NCI-H69 (cell line): ENCODE results near the gene SPATA3.

ENCODE experiments used
- DNase-seq: peaks from one replicate; lab custom pipeline; 2025; lab: John Stamatoyannopoulos, UW

SPATA3 gene

GRCh38 chr2:231050018-231050901 lies 54.3 kb downstream of the SPATA3 start:
- DNase-seq: peak; percentile 25

- DNase-seq: no peak
These were observed 55.2 kb downstream of the SPATA3 start for GRCh38 chr2:231051116-231051515.

- DNase-seq: peak; percentile 86
These were observed 56.9 kb downstream of the SPATA3 start for GRCh38 chr2:231052494-231053451.

GRCh38 chr2:231053846-231054245 lies 57.9 kb downstream of the SPATA3 start:
- no peak for DNase-seq

GRCh38 chr2:231056453-231057416 lies 60.8 kb downstream of the SPATA3 start, which contains the start of gene PSMD1:
TSS of gene PSMD1 (plus strand) at chr2:231056867. CDS start at chr2:231057026, 159 bp downstream.
- DNase-seq: peak; percentile 85

GRCh38 chr2:231057590-231057989 lies 61.7 kb downstream of the SPATA3 start:
- DNase-seq: no peak
